ENCODE results near the gene NOSTRIN. TPM values are rescaled to one million over a fixed set of nuclear protein-coding genes. Genes with fewer than 3 reads are reported as not detected.

NOSTRIN gene
- total RNA-seq, 2 experiments from 2014 or later = not detected

GRCh38 chr2:168811696-168812095 lies 9.3 kb downstream of the NOSTRIN start:
- Histone ChIP-seq H3K4me1 (ENCODE audit: insufficient read depth, low read length, poor library complexity, severe bottlenecking) (no peaks in the 10 kb centered on the region), H3K4me3 (ENCODE audit: low read depth, low read length, poor library complexity, severe bottlenecking) (no peak overlapping the region), H3K79me2 (ENCODE audit: insufficient read depth, low read depth, low read length) (no peaks in the 10 kb centered on the region), H2AFZ (ENCODE audit: low read length) (no peak overlapping the region), H4K20me1 (ENCODE audit: insufficient read depth, low read length) (no peaks in the 10 kb centered on the region), H3K4me2 (ENCODE audit: low read length) (no peak overlapping the region), H3K36me3 (ENCODE audit: insufficient read depth, low read length) (no peaks in the 10 kb centered on the region), H3K9me2 (ENCODE audit: insufficient read depth, low read length) (no peaks in the 10 kb centered on the region), H3K27ac (ENCODE audit: low read depth, low read length, poor library complexity, severe bottlenecking) (no peak overlapping the region), H3K9me3 (ENCODE audit: low read length) (no peaks in the 10 kb centered on the region)
- TF ChIP-seq EZH2phosphoT487 (IDR thresholded peaks at IDR 0.05; ENCODE audit: borderline replicate concordance, low read depth, low read length) = no peak
- TF ChIP-seq, protein P1, sequence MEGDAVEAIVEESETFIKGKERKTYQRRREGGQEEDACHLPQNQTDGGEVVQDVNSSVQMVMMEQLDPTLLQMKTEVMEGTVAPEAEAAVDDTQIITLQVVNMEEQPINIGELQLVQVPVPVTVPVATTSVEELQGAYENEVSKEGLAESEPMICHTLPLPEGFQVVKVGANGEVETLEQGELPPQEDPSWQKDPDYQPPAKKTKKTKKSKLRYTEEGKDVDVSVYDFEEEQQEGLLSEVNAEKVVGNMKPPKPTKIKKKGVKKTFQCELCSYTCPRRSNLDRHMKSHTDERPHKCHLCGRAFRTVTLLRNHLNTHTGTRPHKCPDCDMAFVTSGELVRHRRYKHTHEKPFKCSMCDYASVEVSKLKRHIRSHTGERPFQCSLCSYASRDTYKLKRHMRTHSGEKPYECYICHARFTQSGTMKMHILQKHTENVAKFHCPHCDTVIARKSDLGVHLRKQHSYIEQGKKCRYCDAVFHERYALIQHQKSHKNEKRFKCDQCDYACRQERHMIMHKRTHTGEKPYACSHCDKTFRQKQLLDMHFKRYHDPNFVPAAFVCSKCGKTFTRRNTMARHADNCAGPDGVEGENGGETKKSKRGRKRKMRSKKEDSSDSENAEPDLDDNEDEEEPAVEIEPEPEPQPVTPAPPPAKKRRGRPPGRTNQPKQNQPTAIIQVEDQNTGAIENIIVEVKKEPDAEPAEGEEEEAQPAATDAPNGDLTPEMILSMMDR (conservative IDR thresholded peaks at IDR 0.05; ENCODE audit: low read length) = no peak
- ChIA-PET POLR2A (no interaction called here), CTCF (ENCODE audit: unreplicated experiment) (no interaction called here)
- BruUV-seq (replicated peaks) = no TSS peak
- intact Hi-C loops (cut with micrococcal nuclease; ENCODE audit: unreplicated experiment) = no loop called here
- DNase-seq (ENCODE audit: low spot score) = no peak

DNA sequence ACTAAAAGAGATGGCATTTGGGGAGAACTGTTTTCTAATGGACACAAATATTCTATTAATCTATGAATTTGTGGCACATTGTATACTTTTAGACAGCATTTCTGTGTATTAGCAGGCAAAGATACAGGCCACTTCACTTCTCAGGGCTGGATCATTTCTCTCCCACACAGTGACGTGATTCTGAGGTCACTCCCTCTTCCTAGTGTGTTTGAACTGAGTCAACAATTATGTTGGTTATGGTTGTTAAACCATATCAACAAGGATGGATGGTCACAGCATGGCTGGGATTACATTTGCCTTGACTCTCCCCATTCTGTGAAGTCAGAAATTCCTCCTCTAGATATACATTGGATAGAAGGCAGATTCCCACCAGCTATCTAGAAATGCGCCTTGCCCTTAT lies 11.6 kb downstream of the NOSTRIN start:
- TF ChIP-seq EZH2phosphoT487 (IDR thresholded peaks at IDR 0.05; ENCODE audit: borderline replicate concordance, low read depth, low read length) = no peak
- TF ChIP-seq, protein P1 (conservative IDR thresholded peaks at IDR 0.05; ENCODE audit: low read length) = no peak
- CTCF ChIA-PET (ENCODE audit: unreplicated experiment) = no interaction called here
- intact Hi-C loops (cut with micrococcal nuclease; ENCODE audit: unreplicated experiment) = no loop called here
- Histone ChIP-seq H3K4me2 (ENCODE audit: low read length) (no peak overlapping the region), H3K36me3 (ENCODE audit: insufficient read depth, low read length) (no peaks in the 10 kb centered on the region), H2AFZ (ENCODE audit: low read length) (no peak overlapping the region), H3K9me3 (ENCODE audit: low read length) (no peaks in the 10 kb centered on the region), H3K9me2 (ENCODE audit: insufficient read depth, low read length) (no peaks in the 10 kb centered on the region), H3K4me1 (ENCODE audit: insufficient read depth, low read length, poor library complexity, severe bottlenecking) (no peaks in the 10 kb centered on the region), H3K27ac (ENCODE audit: low read depth, low read length, poor library complexity, severe bottlenecking) (no peak overlapping the region), H3K79me2 (ENCODE audit: insufficient read depth, low read depth, low read length) (no peaks in the 10 kb centered on the region), H4K20me1 (ENCODE audit: insufficient read depth, low read length) (no peaks in the 10 kb centered on the region), H3K4me3 (ENCODE audit: low read depth, low read length, poor library complexity, severe bottlenecking) (no peak overlapping the region)
- DNase-seq (ENCODE audit: low spot score) = no peak
- POLR2A ChIA-PET = interaction anchor here (1.0 kb wide), 1 partner anchor 12 kb away, joined by 5 read pairs; no protein-coding TSS in a partner anchor
- BruUV-seq (replicated peaks) = no TSS peak

DNA sequence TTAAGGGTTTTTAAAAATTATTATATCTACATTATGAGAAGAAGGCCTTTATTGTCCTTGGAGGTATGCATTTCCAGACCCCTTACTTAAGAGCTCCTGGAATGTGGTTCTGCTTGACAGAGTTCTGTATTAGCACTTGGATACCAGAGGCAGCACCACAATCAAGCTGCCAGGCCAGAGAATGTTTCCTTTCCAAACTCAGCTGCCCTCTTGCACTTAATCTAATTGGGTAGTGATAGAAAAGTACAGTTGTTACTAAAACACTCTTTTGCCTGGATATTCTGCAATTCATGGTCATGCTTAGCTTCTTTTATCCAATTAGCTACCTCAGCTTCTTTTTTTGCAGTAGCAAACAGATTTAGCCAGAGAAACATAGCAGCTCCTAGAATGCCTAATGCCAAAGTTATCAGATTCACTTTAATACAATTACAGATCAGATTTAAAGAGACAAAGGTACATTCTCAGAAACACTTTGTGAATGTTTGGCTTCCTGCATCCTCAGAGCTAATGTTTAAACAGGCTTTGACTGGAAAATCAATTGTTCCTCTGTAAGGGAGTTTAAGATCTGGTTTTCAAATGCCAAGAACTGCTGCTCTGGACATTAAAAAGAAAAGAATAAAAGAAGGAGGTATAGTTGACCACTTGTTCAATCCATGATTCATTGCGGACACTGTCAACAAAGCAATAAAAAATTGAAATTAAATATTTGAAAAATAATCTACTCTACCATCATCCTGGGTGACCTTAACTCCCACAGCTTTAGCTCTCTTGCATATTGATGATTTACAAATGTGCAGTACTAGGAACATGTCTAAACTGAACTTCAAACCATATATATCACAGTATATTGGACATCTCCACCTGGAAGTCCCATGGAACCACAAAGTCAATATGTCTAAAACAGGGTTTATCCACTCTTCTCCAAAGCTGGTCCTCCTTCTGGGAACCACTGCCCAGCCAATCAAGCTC lies 12.8 kb downstream of the NOSTRIN start:
- no peaks in the 10 kb centered on the region for H3K9me2 ChIP-seq (ENCODE audit: insufficient read depth, low read length)
- H3K9me3 ChIP-seq (ENCODE audit: low read length) = no peaks in the 10 kb centered on the region
- H3K4me3 ChIP-seq (ENCODE audit: low read depth, low read length, poor library complexity, severe bottlenecking) = no peak overlapping the region
- no peaks in the 10 kb centered on the region for H3K79me2 ChIP-seq (ENCODE audit: insufficient read depth, low read depth, low read length)
- BruUV-seq (replicated peaks) = no TSS peak
- TF ChIP-seq, protein P1 (conservative IDR thresholded peaks at IDR 0.05; ENCODE audit: low read length) = no peak
- TF ChIP-seq EZH2phosphoT487 (IDR thresholded peaks at IDR 0.05; ENCODE audit: borderline replicate concordance, low read depth, low read length) = no peak
- DNase-seq (ENCODE audit: low spot score) = no peak
- no peak overlapping the region for H2AFZ ChIP-seq (ENCODE audit: low read length)
- no peak overlapping the region for H3K27ac ChIP-seq (ENCODE audit: low read depth, low read length, poor library complexity, severe bottlenecking)
- H4K20me1 ChIP-seq (ENCODE audit: insufficient read depth, low read length) = no peaks in the 10 kb centered on the region
- POLR2A ChIA-PET = interaction anchor here (0.6 to 1.1 kb wide), 2 partner anchors 10 to 21 kb away, joined by 3 to 7 read pairs; no protein-coding TSS in a partner anchor
- intact Hi-C loops (cut with micrococcal nuclease; ENCODE audit: unreplicated experiment) = no loop called here
- H3K4me1 ChIP-seq (ENCODE audit: insufficient read depth, low read length, poor library complexity, severe bottlenecking) = no peaks in the 10 kb centered on the region
- no peaks in the 10 kb centered on the region for H3K36me3 ChIP-seq (ENCODE audit: insufficient read depth, low read length)
- CTCF ChIA-PET (ENCODE audit: unreplicated experiment) = no interaction called here
- no peak overlapping the region for H3K4me2 ChIP-seq (ENCODE audit: low read length)

Data from OCI-LY7 (cell line).